Esophagus muscularis mucosa (tissue), 4 donors: ENCODE results near the gene TBX2. TPM values are rescaled to one million over a fixed set of nuclear protein-coding genes. Genes with fewer than 3 reads are reported as not detected.
"Not testable (repeated sequence)": the region's sequence is repeated elsewhere in the genome, so short reads cannot be mapped to it uniquely, and the experiment has no call there.

Source experiments
- DNase-seq: peaks from one replicate; pipeline ENCODE4 v3.0.0-alpha.2; 2017; ENCODE audit errors: extremely low spot score
- H3K27ac ChIP-seq, 4 donors: fragments of 200-600 bp; sonication (generic); replicated peaks in 1 of 4; 1 replicate in 3 of 4; 2 replicates in 1 of 4; pipeline ENCODE4 v1.5.1; 2016 to 2019; ENCODE audit warnings: mild to moderate bottlenecking in 1 of 4
- H3K27me3 ChIP-seq, 4 donors: fragments of 200-600 bp; sonication (generic); one replicate each; pipeline versions ENCODE4 v1.5.1 to v1.6.0; 2016 to 2019
- H3K36me3 ChIP-seq, 4 donors: fragments of 200-600 bp; sonication (generic); one replicate each; pipeline ENCODE4 v1.5.1; 2016 to 2019
- H3K4me1 ChIP-seq, 4 donors: fragments of 200-600 bp; sonication (generic); one replicate each; pipeline ENCODE4 v1.5.1; 2016 to 2019
- H3K4me3 ChIP-seq, 4 donors: fragments of 200-600 bp; sonication (generic); 1 replicate in 2 of 4; 2 replicates in 2 of 4; pipeline ENCODE4 v1.5.1; 2016 to 2019; ENCODE audit warnings: mild to moderate bottlenecking in 4 of 4, moderate library complexity in 1 of 4
- H3K9me3 ChIP-seq, 4 donors: fragments of 200-600 bp; sonication (generic); 1 replicate in 3 of 4; 2 replicates in 1 of 4; pipeline ENCODE4 v1.5.1; 2016 to 2019
- EP300 ChIP-seq: sonication (generic); formaldehyde crosslinking; IDR thresholded peaks from one replicate; pipeline ENCODE4 v1.6.1; 2017; ENCODE audit warnings: antibody characterized with exemption
- POLR2A ChIP-seq: fragments of 450-650 bp; IDR thresholded peaks from one replicate; pipeline ENCODE4 v1.6.1; 2017; ENCODE audit warnings: antibody characterized with exemption, moderate library complexity, mild to moderate bottlenecking, low read depth
- POLR2AphosphoS5 ChIP-seq, 2 donors: sonication (generic); formaldehyde crosslinking; IDR thresholded peaks; one replicate each; pipeline ENCODE4 v1.6.1; 2017; ENCODE audit warnings: antibody characterized with exemption in 2 of 2
- WGBS: methylation state at CpG from one replicate; pipeline ENCODE4 v1.1.5; 2018; 5-methylcytosine and 5-hydroxymethylcytosine counted together
- intact Hi-C: fragments of 100-400 bp; cut with DNase I; formaldehyde crosslinking; loops from one replicate; pipeline ENCODE4 v1.15.1; 2023
- total RNA-seq, 4 donors: library from RNA; depleted of rRNA; stranded (reverse); fragments of >200 nt; gene quantifications; one replicate each; pipeline versions ENCODE4 v1.1.0 to v1.2.1, GENCODE V29; 2016
- TF ChIP-seq, protein P1 (sequence below), 3 experiments: fragments of 200-600 bp in 2 of 3; fragments of 450-650 bp in 1 of 3; sonication (generic) in 2 of 3; IDR thresholded peaks; one replicate each; pipeline ENCODE4 v1.5.1; 2017 to 2019; ENCODE audit warnings: antibody characterized with exemption in 3 of 3, mild to moderate bottlenecking in 2 of 3, moderate library complexity in 1 of 3

TBX2 gene
- total RNA-seq, 4 donors from 2014 or later, result 17.9 to 42.6 (median 31.3) TPM

DNA sequence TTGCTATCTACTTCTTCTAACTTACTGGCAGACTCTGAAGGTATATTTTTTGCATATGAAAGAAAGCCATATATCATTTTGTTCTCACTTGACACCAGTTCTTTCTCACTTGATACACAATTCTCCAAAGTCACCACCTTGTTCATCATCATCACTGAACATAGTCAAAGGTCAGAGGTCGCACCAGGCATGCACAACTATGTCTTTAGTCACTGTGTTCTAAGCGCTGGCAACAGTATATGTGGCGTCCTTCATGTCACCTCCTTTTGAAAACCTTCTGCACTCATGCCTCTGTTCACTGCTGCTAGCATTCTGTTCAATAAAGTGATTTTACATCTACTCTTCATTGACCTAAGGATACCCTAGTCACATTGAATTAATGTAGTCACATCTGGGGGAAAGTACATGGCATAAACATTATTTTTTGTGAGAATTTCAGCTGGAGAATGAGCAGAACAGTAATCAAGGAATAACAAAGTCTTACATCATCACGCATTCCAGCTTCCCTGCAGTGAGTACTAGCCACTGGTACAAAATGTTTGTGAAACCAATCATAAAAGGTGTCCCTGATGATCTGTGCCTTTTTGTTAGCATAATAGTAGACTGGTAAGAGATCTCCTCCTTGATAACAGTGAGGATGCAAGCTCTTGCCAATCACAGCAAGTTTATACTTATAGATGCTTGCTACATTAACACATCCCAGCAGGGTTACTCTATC lies 32.1 kb downstream of the TBX2 start:
- DNase-seq, result peak; percentile 53
- Histone ChIP-seq H3K27me3 (no peaks in the 10 kb centered on the region), H3K27ac (no peak overlapping the region), H3K4me3 (no peak overlapping the region), H3K9me3 (peaks cover 0 to 13% (median 6%) of the 10 kb centered on the region in 4 donors), H3K4me1 (no peaks in the 10 kb centered on the region), H3K36me3 (no peaks in the 10 kb centered on the region)
- TF ChIP-seq POLR2AphosphoS5 (IDR thresholded peaks at IDR 0.05), result no peak
- TF ChIP-seq POLR2A, result no peak
- TF ChIP-seq, protein P1, sequence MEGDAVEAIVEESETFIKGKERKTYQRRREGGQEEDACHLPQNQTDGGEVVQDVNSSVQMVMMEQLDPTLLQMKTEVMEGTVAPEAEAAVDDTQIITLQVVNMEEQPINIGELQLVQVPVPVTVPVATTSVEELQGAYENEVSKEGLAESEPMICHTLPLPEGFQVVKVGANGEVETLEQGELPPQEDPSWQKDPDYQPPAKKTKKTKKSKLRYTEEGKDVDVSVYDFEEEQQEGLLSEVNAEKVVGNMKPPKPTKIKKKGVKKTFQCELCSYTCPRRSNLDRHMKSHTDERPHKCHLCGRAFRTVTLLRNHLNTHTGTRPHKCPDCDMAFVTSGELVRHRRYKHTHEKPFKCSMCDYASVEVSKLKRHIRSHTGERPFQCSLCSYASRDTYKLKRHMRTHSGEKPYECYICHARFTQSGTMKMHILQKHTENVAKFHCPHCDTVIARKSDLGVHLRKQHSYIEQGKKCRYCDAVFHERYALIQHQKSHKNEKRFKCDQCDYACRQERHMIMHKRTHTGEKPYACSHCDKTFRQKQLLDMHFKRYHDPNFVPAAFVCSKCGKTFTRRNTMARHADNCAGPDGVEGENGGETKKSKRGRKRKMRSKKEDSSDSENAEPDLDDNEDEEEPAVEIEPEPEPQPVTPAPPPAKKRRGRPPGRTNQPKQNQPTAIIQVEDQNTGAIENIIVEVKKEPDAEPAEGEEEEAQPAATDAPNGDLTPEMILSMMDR (IDR thresholded peaks at IDR 0.05), result no peak
- no peak for TF ChIP-seq EP300
- intact Hi-C loops, result no loop called here
- WGBS, result 83% methylated on average over 4 of the region's 4 CpGs

DNA sequence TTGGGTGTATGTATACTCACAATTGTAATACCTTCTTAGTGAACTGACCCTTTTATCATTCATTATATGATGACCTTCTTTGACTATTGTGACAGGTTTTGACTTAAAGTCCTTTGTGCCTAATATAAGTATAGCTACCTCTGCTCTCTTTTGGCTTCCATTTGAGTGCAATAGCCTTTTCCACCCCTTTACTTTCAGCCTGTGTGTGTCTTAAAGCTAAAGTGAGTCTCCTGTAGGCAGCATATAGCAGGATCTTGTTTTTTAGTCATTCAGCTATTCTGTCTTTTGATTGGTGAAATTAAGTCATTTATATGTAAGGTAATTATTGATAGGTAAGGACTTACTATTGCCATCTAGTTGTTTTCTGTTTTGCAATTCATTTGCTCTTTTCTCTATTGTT lies 36.6 kb downstream of the TBX2 start:
- Histone ChIP-seq H3K36me3 (no peaks in the 10 kb centered on the region), H3K27ac (no peak overlapping the region), H3K4me3 (no peak overlapping the region), H3K27me3 (peaks cover 0 to 12% (median 0%) of the 10 kb centered on the region in 4 donors), H3K4me1 (no peaks in the 10 kb centered on the region), H3K9me3 (peaks cover 0 to 16% (median 14%) of the 10 kb centered on the region in 4 donors)
- intact Hi-C loops, result no loop called here
- DNase-seq, result no peak
- TF ChIP-seq POLR2AphosphoS5 (IDR thresholded peaks at IDR 0.05) (no peak), EP300 (no peak), POLR2A (no peak)
- TF ChIP-seq, protein P1 (IDR thresholded peaks at IDR 0.05), result no peak

GRCh38 chr17:61436995-61437704 lies 37.5 kb downstream of the TBX2 start:
- no peak for DNase-seq
- H3K27ac ChIP-seq, result no peak overlapping the region
- TF ChIP-seq, protein P1 (IDR thresholded peaks at IDR 0.05), result no peak
- intact Hi-C loops, result no loop called here
- H3K4me3 ChIP-seq, result no peak overlapping the region
- peaks cover 0 to 12% (median 0%) of the 10 kb centered on the region in 4 donors for H3K27me3 ChIP-seq
- H3K4me1 ChIP-seq, result no peaks in the 10 kb centered on the region
- H3K36me3 ChIP-seq, result no peaks in the 10 kb centered on the region
- peaks cover 0 to 16% (median 14%) of the 10 kb centered on the region in 4 donors for H3K9me3 ChIP-seq

GRCh38 chr17:61440697-61441096 lies 41.1 kb downstream of the TBX2 start:
- TF ChIP-seq EP300 (no peak), POLR2A (no peak), POLR2AphosphoS5 (IDR thresholded peaks at IDR 0.05) (no peak)
- TF ChIP-seq, protein P1 (IDR thresholded peaks at IDR 0.05), result no peak
- peaks cover 0 to 16% (median 8%) of the 10 kb centered on the region in 4 donors for H3K9me3 ChIP-seq
- H3K36me3 ChIP-seq, result no peaks in the 10 kb centered on the region
- intact Hi-C loops, result no loop called here
- H3K27ac ChIP-seq, result no peak overlapping the region
- H3K4me1 ChIP-seq, result no peaks in the 10 kb centered on the region
- H3K4me3 ChIP-seq, result no peak overlapping the region
- peaks cover 0 to 40% (median 0%) of the 10 kb centered on the region in 4 donors for H3K27me3 ChIP-seq
- DNase-seq, result peak; percentile 45

DNA sequence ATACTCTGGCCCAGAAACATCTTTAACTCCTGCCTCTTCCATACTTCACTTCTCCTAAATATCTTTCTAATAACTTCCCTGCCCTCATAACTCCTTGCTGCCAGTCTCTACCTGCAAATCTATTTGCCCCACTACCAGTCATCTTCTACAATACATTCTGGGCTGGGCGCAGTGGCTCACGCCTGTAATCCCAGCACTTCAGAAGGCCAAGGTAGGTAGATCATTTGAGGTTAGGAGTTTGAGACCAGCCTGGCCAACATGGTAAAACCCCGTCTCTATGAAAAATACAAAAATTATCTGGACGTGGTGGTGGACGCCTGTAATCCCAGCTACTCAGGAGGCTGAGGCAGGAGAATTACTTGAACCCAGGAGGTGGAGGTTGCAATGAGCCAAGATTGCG lies 41.9 kb downstream of the TBX2 start:
- 92% methylated on average over 6 of the region's 6 CpGs for WGBS
- H3K27ac ChIP-seq, H3K4me1 ChIP-seq, DNase-seq, H3K4me3 ChIP-seq, intact Hi-C loops, H3K36me3 ChIP-seq, H3K9me3 ChIP-seq: not testable (repeated sequence)
- H3K27me3 ChIP-seq, result peaks cover 0 to 41% (median 0%) of the 10 kb centered on the region in 4 donors
